D341Med (cell line): ENCODE data around the gene ICOS.

ENCODE experiments used
- DNase-seq: peaks from one replicate; pipeline ENCODE4 v3.0.0; 2012; ENCODE audit warnings: low spot score

Gene ICOS

GRCh38 chr2:203936535-203936934, at the start of gene ICOS:
Gene ICOS (plus strand): TSS chr2:203936763. CDS start chr2:203936815, 52 bp downstream.
- no peak for DNase-seq

GRCh38 chr2:203887677-203888076, 48.9 kb upstream of the ICOS start:
- DNase-seq = no peak

GRCh38 chr2:203889542-203889941, 47.0 kb upstream of the ICOS start:
- no peak for DNase-seq

GRCh38 chr2:203889944-203890343, 46.6 kb upstream of the ICOS start:
- DNase-seq = no peak

- no peak for DNase-seq
These were observed 45.8 kb upstream of the ICOS start for GRCh38 chr2:203890733-203891132.

GRCh38 chr2:203891474-203891873, 45.1 kb upstream of the ICOS start:
- DNase-seq = no peak

GRCh38 chr2:203892207-203892606, 44.4 kb upstream of the ICOS start:
- no peak for DNase-seq

- DNase-seq = no peak
These were observed 43.2 kb upstream of the ICOS start for GRCh38 chr2:203893401-203893800.

GRCh38 chr2:203893840-203894239, 42.7 kb upstream of the ICOS start:
- no peak for DNase-seq

- DNase-seq = no peak
These were observed 42.3 kb upstream of the ICOS start for GRCh38 chr2:203894262-203894661.

GRCh38 chr2:203897544-203897943, 39.0 kb upstream of the ICOS start:
- no peak for DNase-seq

GRCh38 chr2:203898657-203899056, 37.9 kb upstream of the ICOS start:
- no peak for DNase-seq

GRCh38 chr2:203900253-203900652, 36.3 kb upstream of the ICOS start:
- no peak for DNase-seq

- DNase-seq = no peak
These were observed 32.5 kb upstream of the ICOS start for GRCh38 chr2:203904022-203904421.

GRCh38 chr2:203905656-203906055, 30.9 kb upstream of the ICOS start:
- DNase-seq = no peak

GRCh38 chr2:203908066-203908796, 28.3 kb upstream of the ICOS start:
- DNase-seq = no peak

GRCh38 chr2:203908797-203909185, 27.8 kb upstream of the ICOS start:
- no peak for DNase-seq

GRCh38 chr2:203909261-203909967, 27.1 kb upstream of the ICOS start:
- DNase-seq = peak; percentile 52

GRCh38 chr2:203909974-203910373, 26.6 kb upstream of the ICOS start:
- no peak for DNase-seq

GRCh38 chr2:203913947-203914346, 22.6 kb upstream of the ICOS start:
- DNase-seq = no peak

GRCh38 chr2:203914546-203915182, 21.9 kb upstream of the ICOS start:
- DNase-seq = no peak

- DNase-seq = no peak
These were observed 21.3 kb upstream of the ICOS start for GRCh38 chr2:203915256-203915655.

- no peak for DNase-seq
These were observed 19.8 kb upstream of the ICOS start for GRCh38 chr2:203916756-203917155.
